ENCODE results near the gene TUBG1.

DNA sequence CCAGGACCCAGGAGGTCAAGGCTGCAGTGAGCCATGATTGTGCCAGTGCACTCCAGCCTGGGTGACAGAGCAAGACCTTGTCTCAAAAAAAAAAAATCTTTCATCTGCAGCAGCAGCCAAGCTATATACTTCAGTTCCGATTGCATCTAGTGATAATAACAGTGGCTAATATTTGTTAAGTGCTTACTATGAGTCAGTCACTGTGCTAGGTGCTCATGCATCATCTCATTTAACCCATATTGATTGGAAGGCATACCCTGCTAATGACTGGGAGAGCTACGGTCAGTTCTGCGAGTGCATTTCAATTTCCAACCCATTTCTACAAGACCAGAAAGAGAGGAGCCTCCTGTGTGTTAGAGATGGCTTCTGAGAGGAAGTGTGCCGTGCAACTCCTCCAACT, 41.9 kb downstream of the TUBG1 start:
- TF ChIP-seq, protein P1, sequence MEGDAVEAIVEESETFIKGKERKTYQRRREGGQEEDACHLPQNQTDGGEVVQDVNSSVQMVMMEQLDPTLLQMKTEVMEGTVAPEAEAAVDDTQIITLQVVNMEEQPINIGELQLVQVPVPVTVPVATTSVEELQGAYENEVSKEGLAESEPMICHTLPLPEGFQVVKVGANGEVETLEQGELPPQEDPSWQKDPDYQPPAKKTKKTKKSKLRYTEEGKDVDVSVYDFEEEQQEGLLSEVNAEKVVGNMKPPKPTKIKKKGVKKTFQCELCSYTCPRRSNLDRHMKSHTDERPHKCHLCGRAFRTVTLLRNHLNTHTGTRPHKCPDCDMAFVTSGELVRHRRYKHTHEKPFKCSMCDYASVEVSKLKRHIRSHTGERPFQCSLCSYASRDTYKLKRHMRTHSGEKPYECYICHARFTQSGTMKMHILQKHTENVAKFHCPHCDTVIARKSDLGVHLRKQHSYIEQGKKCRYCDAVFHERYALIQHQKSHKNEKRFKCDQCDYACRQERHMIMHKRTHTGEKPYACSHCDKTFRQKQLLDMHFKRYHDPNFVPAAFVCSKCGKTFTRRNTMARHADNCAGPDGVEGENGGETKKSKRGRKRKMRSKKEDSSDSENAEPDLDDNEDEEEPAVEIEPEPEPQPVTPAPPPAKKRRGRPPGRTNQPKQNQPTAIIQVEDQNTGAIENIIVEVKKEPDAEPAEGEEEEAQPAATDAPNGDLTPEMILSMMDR (IDR thresholded peaks at IDR 0.05; ENCODE audit: low read depth, low read length, poor library complexity, severe bottlenecking), result no peak
- TF ChIP-seq EZH2phosphoT487 (IDR thresholded peaks at IDR 0.05; ENCODE audit: borderline replicate concordance, low read length), result no peak

Measured in DOHH2 (cell line).